HFFc6 (cell line): Measurements from ENCODE around the gene PLCL1. TPM values are rescaled to one million over a fixed set of nuclear protein-coding genes. Genes with fewer than 3 reads are reported as not detected.

Experiments
- DNase-seq: peaks from one replicate; pipeline ENCODE4 v3.0.0-alpha.2; 2018
- H3K27ac Mint-ChIP-seq: 2 replicates; pipeline ENCODE4 v1.8.0; 2020; ENCODE audit warnings: mild to moderate bottlenecking, mixed read lengths
- H3K27me3 Mint-ChIP-seq: 2 replicates; pipeline ENCODE4 v1.8.0; 2021; ENCODE audit warnings: mild to moderate bottlenecking, moderate library complexity, mixed read lengths; ENCODE audit not compliant: insufficient read depth
- H3K36me3 Mint-ChIP-seq: 2 replicates; pipeline ENCODE4 v1.8.0; 2021; ENCODE audit warnings: low read depth, mixed read lengths
- H3K4me1 Mint-ChIP-seq: 2 replicates; pipeline ENCODE4 v1.8.0; 2020; ENCODE audit warnings: low read depth, mixed read lengths
- H3K4me3 Mint-ChIP-seq: 2 replicates; pipeline ENCODE4 v1.8.0; 2020; ENCODE audit warnings: mild to moderate bottlenecking, moderate library complexity, mixed read lengths
- H3K9me3 Mint-ChIP-seq: 2 replicates; pipeline ENCODE4 v1.8.0; 2020; ENCODE audit warnings: mild to moderate bottlenecking, mixed read lengths
- CTCF ChIP-seq: fragments of 200-600 bp; sonication (generic); IDR thresholded peaks from 2 replicates; pipeline ENCODE4 v1.5.0; 2021; ENCODE audit warnings: antibody characterized with exemption, mild to moderate bottlenecking
- total RNA-seq, 6 experiments: library from RNA; stranded (reverse); fragmentation: NEBNext Ultra II Directional; extraction: Animal tissue kit (Norgen Biotek cat#: 25700); gene quantifications; 2 replicates in 1 of 6; 3 replicates in 5 of 6; pipeline ENCODE4 v1.2.3, GENCODE V29; 2021

Gene PLCL1
- total RNA-seq, 6 experiments from 2014 or later = 0.03 to 0.14 (median 0.12) TPM; not detected in 2

DNA sequence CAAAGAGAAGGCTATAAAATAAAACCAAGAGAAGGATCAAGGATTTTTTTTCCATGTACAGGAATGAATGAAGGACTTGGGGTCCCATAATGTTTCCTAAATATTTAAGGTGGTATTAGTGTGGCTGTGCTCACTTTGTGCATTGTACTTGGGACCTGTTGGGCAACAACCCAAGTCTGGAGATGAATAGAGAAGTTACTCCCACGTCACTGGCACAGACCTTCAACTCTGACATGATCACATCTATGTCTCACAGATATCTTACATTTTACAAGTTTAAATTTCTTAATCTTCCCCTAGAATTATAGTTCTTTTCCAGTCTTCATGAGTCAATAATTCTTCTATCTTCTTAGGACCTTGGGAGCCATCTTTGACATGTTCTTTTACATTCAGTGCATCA is 133.4 kb downstream of the PLCL1 start:
- TF ChIP-seq CTCF = no peak
- peaks cover 4% of the 10 kb centered on the region for H3K27me3 Mint-ChIP-seq
- H3K27ac Mint-ChIP-seq = no peak overlapping the region
- no peak overlapping the region for H3K4me3 Mint-ChIP-seq
- no peaks in the 10 kb centered on the region; the same call in 1 of the 2 replicates for H3K9me3 Mint-ChIP-seq
- H3K4me1 Mint-ChIP-seq = no peaks in the 10 kb centered on the region
- no peak for DNase-seq
- H3K36me3 Mint-ChIP-seq = no peaks in the 10 kb centered on the region; the same call in 1 of the 2 replicates

DNA sequence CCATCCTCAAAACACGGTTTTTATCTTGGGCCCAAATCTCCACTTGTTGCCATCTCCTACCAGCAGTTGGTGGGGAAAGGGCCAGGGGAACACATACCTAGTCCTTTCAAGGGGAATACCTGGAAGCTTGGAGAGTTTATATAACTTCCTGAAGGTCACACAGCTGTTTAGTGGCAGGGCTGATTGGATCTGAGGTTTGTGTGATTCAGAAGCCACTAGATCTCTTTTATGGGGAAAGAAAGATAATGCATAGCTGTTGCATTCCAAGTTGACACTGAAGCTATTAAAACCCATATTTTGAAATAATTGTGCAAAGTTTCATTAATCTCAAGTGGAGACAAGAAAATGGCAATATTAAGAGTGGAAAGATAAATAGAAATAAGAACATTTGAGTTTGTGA is 134.2 kb downstream of the PLCL1 start:
- no peaks in the 10 kb centered on the region for H3K4me1 Mint-ChIP-seq
- H3K27ac Mint-ChIP-seq = no peak overlapping the region
- H3K4me3 Mint-ChIP-seq = no peak overlapping the region
- H3K27me3 Mint-ChIP-seq = peaks cover 6% of the 10 kb centered on the region
- no peaks in the 10 kb centered on the region; the same call in 1 of the 2 replicates for H3K36me3 Mint-ChIP-seq
- TF ChIP-seq CTCF = no peak
- H3K9me3 Mint-ChIP-seq = no peaks in the 10 kb centered on the region; the same call in 1 of the 2 replicates
- DNase-seq = no peak

DNA sequence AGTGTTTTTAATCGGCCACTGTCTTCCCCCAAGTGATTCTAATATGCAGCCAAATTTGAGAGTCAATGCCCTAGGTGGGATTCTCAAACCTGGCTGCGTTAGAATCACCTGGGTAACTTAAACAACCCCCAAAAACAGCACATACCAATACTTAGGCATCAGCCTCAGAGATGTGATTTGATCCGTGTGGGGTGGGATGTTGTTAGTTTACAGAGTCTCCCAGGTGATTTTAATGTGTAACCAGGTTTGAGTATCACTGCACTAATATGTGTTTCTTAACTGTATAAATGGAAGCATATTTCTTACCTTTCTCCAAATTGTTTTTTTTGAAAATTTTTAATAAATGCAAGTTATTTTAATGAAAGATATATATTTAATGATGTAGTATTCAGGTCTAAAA is 135.4 kb downstream of the PLCL1 start:
- no peaks in the 10 kb centered on the region; the same call in 1 of the 2 replicates for H3K9me3 Mint-ChIP-seq
- no peaks in the 10 kb centered on the region for H3K4me1 Mint-ChIP-seq
- H3K36me3 Mint-ChIP-seq = no peaks in the 10 kb centered on the region; the same call in 1 of the 2 replicates
- H3K27me3 Mint-ChIP-seq = peaks cover 7% of the 10 kb centered on the region
- DNase-seq = no peak
- no peak for TF ChIP-seq CTCF
- H3K4me3 Mint-ChIP-seq = no peak overlapping the region
- H3K27ac Mint-ChIP-seq = no peak overlapping the region

DNA sequence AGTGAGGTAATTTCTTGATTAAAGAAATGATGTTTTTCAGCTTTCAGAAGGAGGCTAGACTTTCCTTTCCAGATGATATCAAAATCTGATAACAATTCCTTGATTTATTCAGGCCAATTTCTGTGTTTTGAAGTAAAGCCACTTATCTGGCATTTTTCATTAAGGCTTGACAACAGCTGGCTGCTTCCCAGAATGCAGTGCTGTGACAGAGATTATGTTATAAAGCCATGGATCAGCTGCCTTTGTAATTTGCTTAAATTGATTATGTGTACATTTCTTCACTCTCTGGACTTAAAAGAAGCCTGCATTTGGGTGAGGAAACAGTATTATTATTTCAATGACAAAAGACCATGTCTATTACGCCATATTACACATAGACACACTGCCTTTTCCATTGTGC is 136.0 kb downstream of the PLCL1 start:
- Mint-ChIP-seq H3K27me3 (peaks cover 7% of the 10 kb centered on the region), H3K36me3 (no peaks in the 10 kb centered on the region; the same call in 1 of the 2 replicates), H3K4me1 (no peaks in the 10 kb centered on the region), H3K4me3 (no peak overlapping the region), H3K27ac (no peak overlapping the region), H3K9me3 (no peaks in the 10 kb centered on the region; the same call in 1 of the 2 replicates)
- no peak for DNase-seq
- no peak for TF ChIP-seq CTCF

GRCh38 chr2:197941715-197942114 is 137.3 kb downstream of the PLCL1 start:
- Mint-ChIP-seq H3K27ac (no peak overlapping the region), H3K4me3 (no peak overlapping the region), H3K36me3 (no peaks in the 10 kb centered on the region; the same call in 1 of the 2 replicates), H3K4me1 (no peaks in the 10 kb centered on the region), H3K9me3 (no peaks in the 10 kb centered on the region; the same call in 1 of the 2 replicates), H3K27me3 (peaks cover 5% of the 10 kb centered on the region; the same call in 1 of the 2 replicates)
- no peak for TF ChIP-seq CTCF
- no peak for DNase-seq
